Caco-2 (cell line): ENCODE data around the gene LRRFIP1. TPM values are rescaled to one million over a fixed set of nuclear protein-coding genes. Genes with fewer than 3 reads are reported as not detected.

Source experiments
- BruUV-seq: library from RNA; stranded (reverse); fragments of 400-500 nt; replicated peaks from 2 replicates; lab custom pipeline; 2021; lab: Mats Ljungman, UMichigan
- CTCF ChIA-PET: fragments of 300-600 bp; sonication (Branson Sonifier 250); formaldehyde crosslinking; loops from one replicate; lab custom pipeline; 2022; ENCODE audit warnings: antibody characterized with exemption; lab: Charles Lee
- POLR2A ChIA-PET: fragments of 300-600 bp; sonication (Branson Sonifier 250); formaldehyde crosslinking; loops from one replicate; lab custom pipeline; 2022; ENCODE audit warnings: antibody characterized with exemption; lab: Charles Lee
- DNase-seq, 2 experiments: peaks; one replicate each; pipeline versions ENCODE4 v3.0.0 to v3.0.0-alpha.2; 2020 to 2022
- H3K27me3 ChIP-seq: replicated peaks from 2 replicates; pipeline ENCODE4 v1.6.0; 2011; ENCODE audit warnings: low read length; ENCODE audit not compliant: control insufficient read depth, insufficient read depth
- H3K36me3 ChIP-seq: 2 replicates; pipeline ENCODE4 v1.5.1; 2011; ENCODE audit warnings: low read length; ENCODE audit not compliant: control insufficient read depth, insufficient read depth
- H3K4me1 ChIP-seq: fragments of 250-450 bp; sonication (Bioruptor Pico); 2 replicates; pipeline ENCODE4 v1.5.1; 2020; ENCODE audit warnings: mild to moderate bottlenecking
- H3K4me3 ChIP-seq: 2 replicates; pipeline ENCODE4 v1.5.1; 2011; ENCODE audit warnings: low read depth, mild to moderate bottlenecking, control low read depth, low read length
- H3K9me3 ChIP-seq: fragments of 250-450 bp; sonication (Bioruptor Pico); 2 replicates; pipeline ENCODE4 v1.5.1; 2020; ENCODE audit warnings: mild to moderate bottlenecking, moderate library complexity
- H3K27ac Mint-ChIP-seq: one replicate; pipeline ENCODE4 v1.8.0; 2022; ENCODE audit warnings: mixed read lengths; ENCODE audit not compliant: unreplicated experiment
- H3K27me3 Mint-ChIP-seq: one replicate; pipeline ENCODE4 v1.8.0; 2022; ENCODE audit warnings: mixed read lengths; ENCODE audit not compliant: insufficient read depth, unreplicated experiment
- H3K36me3 Mint-ChIP-seq: one replicate; pipeline ENCODE4 v1.8.0; 2022; ENCODE audit warnings: mild to moderate bottlenecking, mixed read lengths; ENCODE audit not compliant: insufficient read depth, unreplicated experiment
- H3K4me1 Mint-ChIP-seq: one replicate; pipeline ENCODE4 v1.8.0; 2022; ENCODE audit warnings: low read depth, mixed read lengths; ENCODE audit not compliant: unreplicated experiment
- H3K4me3 Mint-ChIP-seq: one replicate; pipeline ENCODE4 v1.8.0; 2022; ENCODE audit warnings: mild to moderate bottlenecking, moderate library complexity, mixed read lengths; ENCODE audit not compliant: unreplicated experiment
- H3K9me3 Mint-ChIP-seq: one replicate; pipeline ENCODE4 v1.8.0; 2022; ENCODE audit warnings: mixed read lengths; ENCODE audit not compliant: unreplicated experiment
- intact Hi-C: fragments of 100-400 bp; cut with micrococcal nuclease; formaldehyde crosslinking; loops from one replicate; pipeline ENCODE4 v1.10.0; 2022; ENCODE audit not compliant: unreplicated experiment
- total RNA-seq: library from RNA; stranded (reverse); gene quantifications from 2 replicates; pipeline ENCODE4 v1.2.3, GENCODE V29; 2022
- TF ChIP-seq, protein P1 (sequence below), 2 experiments: fragments of 200-600 bp in 1 of 2; IDR thresholded peaks; 1 replicate in 1 of 2; 2 replicates in 1 of 2; pipeline versions ENCODE4 v1.5.1 to v1.8.0; 2011 to 2022; ENCODE audit warnings: antibody characterized with exemption in 1 of 2, control low read depth in 1 of 2, inconsistent platforms in 1 of 2, low read depth in 1 of 2, low read length in 1 of 2, mild to moderate bottlenecking in 1 of 2, moderate library complexity in 1 of 2; ENCODE audit not compliant: insufficient read depth in 1 of 2, severe bottlenecking in 1 of 2, unreplicated experiment in 1 of 2

The LRRFIP1 gene
- total RNA-seq, 1 experiment from 2014 or later: 37.1 TPM

DNA sequence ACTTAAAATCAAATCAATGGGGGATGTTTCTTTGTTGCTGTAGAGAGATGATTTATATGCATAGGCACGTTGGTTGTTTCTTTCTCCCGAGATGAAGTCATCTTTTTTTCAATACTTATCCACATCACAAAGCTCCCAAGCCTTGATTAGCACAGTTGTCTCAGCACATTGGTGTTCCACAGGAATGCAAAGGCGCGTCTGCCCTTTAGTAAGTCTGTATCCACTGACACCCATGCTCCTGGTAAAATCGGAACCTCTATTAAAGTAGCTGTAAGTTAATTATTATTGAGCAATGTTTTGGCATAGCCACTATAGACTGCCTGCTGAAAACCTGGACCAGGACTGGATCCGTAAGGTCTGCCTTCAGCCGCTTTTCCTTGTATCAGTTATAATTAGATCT is 93.6 kb downstream of the LRRFIP1 start:
- H3K4me3 Mint-ChIP-seq: no peak overlapping the region
- Histone ChIP-seq H3K27me3 (no peaks in the 10 kb centered on the region), H3K36me3 (no peaks in the 10 kb centered on the region; the same call in 1 of the 2 replicates), H3K4me3 (no peak overlapping the region), H3K4me1 (peaks cover 35% of the 10 kb centered on the region), H3K9me3 (no peaks in the 10 kb centered on the region)
- BruUV-seq: no TSS peak
- intact Hi-C loops: no loop called here
- CTCF ChIA-PET: no interaction called here
- peaks cover 16% of the 10 kb centered on the region for H3K4me1 Mint-ChIP-seq
- TF ChIP-seq, protein P1, sequence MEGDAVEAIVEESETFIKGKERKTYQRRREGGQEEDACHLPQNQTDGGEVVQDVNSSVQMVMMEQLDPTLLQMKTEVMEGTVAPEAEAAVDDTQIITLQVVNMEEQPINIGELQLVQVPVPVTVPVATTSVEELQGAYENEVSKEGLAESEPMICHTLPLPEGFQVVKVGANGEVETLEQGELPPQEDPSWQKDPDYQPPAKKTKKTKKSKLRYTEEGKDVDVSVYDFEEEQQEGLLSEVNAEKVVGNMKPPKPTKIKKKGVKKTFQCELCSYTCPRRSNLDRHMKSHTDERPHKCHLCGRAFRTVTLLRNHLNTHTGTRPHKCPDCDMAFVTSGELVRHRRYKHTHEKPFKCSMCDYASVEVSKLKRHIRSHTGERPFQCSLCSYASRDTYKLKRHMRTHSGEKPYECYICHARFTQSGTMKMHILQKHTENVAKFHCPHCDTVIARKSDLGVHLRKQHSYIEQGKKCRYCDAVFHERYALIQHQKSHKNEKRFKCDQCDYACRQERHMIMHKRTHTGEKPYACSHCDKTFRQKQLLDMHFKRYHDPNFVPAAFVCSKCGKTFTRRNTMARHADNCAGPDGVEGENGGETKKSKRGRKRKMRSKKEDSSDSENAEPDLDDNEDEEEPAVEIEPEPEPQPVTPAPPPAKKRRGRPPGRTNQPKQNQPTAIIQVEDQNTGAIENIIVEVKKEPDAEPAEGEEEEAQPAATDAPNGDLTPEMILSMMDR (IDR thresholded peaks at IDR 0.05; ENCODE audit: insufficient read depth in 1 of 2, low read depth in 1 of 2, low read length in 1 of 2, severe bottlenecking in 1 of 2, unreplicated experiment in 1 of 2): no peak
- no peaks in the 10 kb centered on the region for H3K9me3 Mint-ChIP-seq
- DNase-seq: no peak
- H3K36me3 Mint-ChIP-seq: peaks cover 14% of the 10 kb centered on the region
- H3K27ac Mint-ChIP-seq: no peak overlapping the region
- H3K27me3 Mint-ChIP-seq: no peaks in the 10 kb centered on the region
- POLR2A ChIA-PET: no interaction called here

DNA sequence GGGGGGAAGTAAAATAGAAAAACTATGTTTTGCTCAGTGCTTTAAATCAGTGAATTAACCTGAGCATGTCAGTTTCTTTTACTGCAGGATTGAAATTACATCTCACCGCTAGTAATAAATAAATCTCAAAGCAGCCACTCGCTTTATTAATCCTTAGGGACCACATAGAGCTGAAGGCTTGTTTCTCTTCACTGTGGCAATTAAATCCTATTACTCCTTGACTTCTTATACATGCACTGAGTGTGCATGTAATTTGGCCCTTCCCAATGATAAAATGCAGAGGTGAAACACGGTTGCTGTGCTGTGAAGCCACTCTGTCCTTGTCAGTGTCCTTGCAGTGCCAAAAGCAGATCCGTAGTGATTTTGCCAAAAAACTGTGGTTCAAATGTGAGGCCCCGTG is 94.1 kb downstream of the LRRFIP1 start:
- POLR2A ChIA-PET: no interaction called here
- no peaks in the 10 kb centered on the region; the same call in 1 of the 2 replicates for H3K36me3 ChIP-seq
- BruUV-seq: no TSS peak
- Mint-ChIP-seq H3K4me3 (no peak overlapping the region), H3K36me3 (peaks cover 14% of the 10 kb centered on the region), H3K27ac (no peak overlapping the region), H3K27me3 (no peaks in the 10 kb centered on the region), H3K9me3 (no peaks in the 10 kb centered on the region), H3K4me1 (peaks cover 11% of the 10 kb centered on the region)
- peaks cover 30% of the 10 kb centered on the region for H3K4me1 ChIP-seq
- no peak overlapping the region for H3K4me3 ChIP-seq
- CTCF ChIA-PET: no interaction called here
- no peaks in the 10 kb centered on the region for H3K27me3 ChIP-seq
- TF ChIP-seq, protein P1 (IDR thresholded peaks at IDR 0.05; ENCODE audit: insufficient read depth in 1 of 2, low read depth in 1 of 2, low read length in 1 of 2, severe bottlenecking in 1 of 2, unreplicated experiment in 1 of 2): no peak
- H3K9me3 ChIP-seq: no peaks in the 10 kb centered on the region
- intact Hi-C loops: no loop called here
- no peak for DNase-seq

DNA sequence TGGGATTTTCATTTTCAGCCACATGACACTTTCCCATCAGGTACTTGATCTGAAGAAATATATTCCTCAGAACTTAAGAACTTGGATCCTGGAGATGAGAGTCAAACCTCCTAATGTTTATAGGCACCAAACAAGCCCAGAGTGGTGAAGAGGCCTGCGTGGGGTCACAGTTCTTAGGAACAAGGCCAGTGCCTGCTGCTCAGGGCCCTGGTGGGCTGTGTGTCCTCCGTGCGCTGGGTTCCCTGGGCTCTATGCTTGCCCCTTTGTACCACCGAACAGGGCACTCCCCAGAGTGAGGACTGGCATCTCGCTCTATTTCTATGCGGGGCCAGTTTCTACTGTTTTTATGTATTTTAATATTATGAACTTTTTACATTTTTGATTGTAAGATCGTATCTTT is 95.2 kb downstream of the LRRFIP1 start:
- Histone ChIP-seq H3K4me3 (no peak overlapping the region), H3K27me3 (no peaks in the 10 kb centered on the region), H3K36me3 (no peaks in the 10 kb centered on the region; the same call in 1 of the 2 replicates), H3K9me3 (no peaks in the 10 kb centered on the region), H3K4me1 (peaks cover 33% of the 10 kb centered on the region)
- peaks cover 9% of the 10 kb centered on the region for H3K4me1 Mint-ChIP-seq
- no peaks in the 10 kb centered on the region for H3K27me3 Mint-ChIP-seq
- POLR2A ChIA-PET: no interaction called here
- CTCF ChIA-PET: no interaction called here
- no peak overlapping the region for H3K4me3 Mint-ChIP-seq
- intact Hi-C loops: loop anchor here (1.0 kb wide), 1 partner anchor 23 kb away; no protein-coding TSS in a partner anchor
- H3K27ac Mint-ChIP-seq: no peak overlapping the region
- no peak for DNase-seq
- H3K9me3 Mint-ChIP-seq: no peaks in the 10 kb centered on the region
- H3K36me3 Mint-ChIP-seq: peaks cover 14% of the 10 kb centered on the region
- TF ChIP-seq, protein P1 (IDR thresholded peaks at IDR 0.05; ENCODE audit: insufficient read depth in 1 of 2, low read depth in 1 of 2, low read length in 1 of 2, severe bottlenecking in 1 of 2, unreplicated experiment in 1 of 2): no peak
- BruUV-seq: no TSS peak
